Heart left ventricle (tissue), 13 donors: Measurements from ENCODE around the gene TMEM205.

Experiments used
- CTCF ChIP-seq, 12 donors: fragments of 200-600 bp; sonication (generic) in 4 of 12; IDR thresholded peaks; one replicate each; pipeline versions ENCODE4 v1.5.0 to v1.8.0; 2018 to 2022; ENCODE audit warnings: antibody characterized with exemption in 12 of 12, mild to moderate bottlenecking in 5 of 12
- POLR2A ChIP-seq, 2 donors: fragments of 450-650 bp; IDR thresholded peaks; one replicate each; pipeline ENCODE4 v1.6.1; 2017; ENCODE audit warnings: antibody characterized with exemption in 2 of 2, mild to moderate bottlenecking in 2 of 2, moderate library complexity in 2 of 2
- donor health status: ischemic (EF 13 %, LVEDD 7.1; RV severe dilation, severe dysfunction).
- donor health status: DM: no; HTN: yes; CAD: no.
- donor health status: DM: no; HTN: no; CAD: no.
- donor health status: ischemic (EF 25% LVEDD 6.9; RV normal size, moderate dysfunction).
- donor health status: ischemic (EF 25% LVEDD 5.7; RV mildly dilated, moderate dysfunction).
- donor health status: ischemic (EF 35%, LVEDD 5.7; RV mildly dilated, moderate dysfunction).
- donor health status: nonischemic (EF 11% LVEDD 7.7; RV severe dilation, severe dysfunction).
- donor health status: DM: yes; HTN: yes; CAD: no.
- donor health status: PGD.
- donor health status: ischemic (EF 29% LVEDD 5.4; RV normal size, mild dysfunction).
- donor health status: nonischemic (EF 23%, LVEDD 6.1; RV moderate dilation, normal function).

DNA sequence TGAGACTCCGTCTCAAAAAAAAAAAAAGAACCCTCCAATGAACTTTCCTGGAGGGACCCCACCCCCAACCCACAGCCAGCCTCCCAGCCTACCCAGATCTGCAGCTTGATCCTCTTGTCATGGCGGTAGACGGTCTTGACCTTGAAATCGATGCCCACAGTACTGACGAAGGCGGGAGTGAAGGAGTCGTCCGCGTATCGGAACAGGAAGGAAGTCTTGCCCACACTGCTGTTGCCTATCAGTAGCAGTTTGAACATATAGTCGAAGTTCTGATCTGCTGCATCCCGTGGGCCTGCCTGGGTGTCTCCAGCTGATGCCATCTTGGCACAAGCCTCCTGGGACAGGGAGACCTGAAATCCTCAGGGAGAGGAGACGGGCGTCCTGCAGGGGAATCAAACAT is 9.0 kb downstream of the TMEM205 start:
- TF ChIP-seq CTCF (IDR thresholded peaks at IDR 0.05) (no peak), POLR2A (IDR thresholded peaks at IDR 0.05) (no peak)
